SH-SY5Y (cell line): ENCODE data around the gene MBD2.

Experiments
- GATA2 ChIP-seq: IDR thresholded peaks from 2 replicates; pipeline ENCODE4 v1.6.1; 2011; ENCODE audit warnings: mild to moderate bottlenecking, low read depth, low read length
- GATA3 ChIP-seq: IDR thresholded peaks from 2 replicates; pipeline ENCODE4 v1.6.1; 2011; ENCODE audit warnings: low read depth, mild to moderate bottlenecking, low read length, moderate library complexity

The MBD2 gene

GRCh38 chr18:54217624-54218023 lies 6.8 kb downstream of the MBD2 start:
- TF ChIP-seq GATA2 (no peak), GATA3 (no peak)

GRCh38 chr18:54215069-54215468 lies 9.4 kb downstream of the MBD2 start:
- no peak for TF ChIP-seq GATA3
- TF ChIP-seq GATA2 = no peak

- TF ChIP-seq GATA3 (no peak), GATA2 (no peak)
These were observed 14.0 kb downstream of the MBD2 start for GRCh38 chr18:54210463-54210862.

- no peak for TF ChIP-seq GATA2
- no peak for TF ChIP-seq GATA3
These were observed 14.8 kb downstream of the MBD2 start for GRCh38 chr18:54209471-54210180.

- TF ChIP-seq GATA2 = no peak
- no peak for TF ChIP-seq GATA3
These were observed 18.0 kb downstream of the MBD2 start for GRCh38 chr18:54206447-54206846.

- no peak for TF ChIP-seq GATA2
- no peak for TF ChIP-seq GATA3
These were observed 18.5 kb downstream of the MBD2 start for GRCh38 chr18:54205959-54206358.

- TF ChIP-seq GATA2 (no peak), GATA3 (no peak)
These were observed 19.6 kb downstream of the MBD2 start for GRCh38 chr18:54204883-54205282.

GRCh38 chr18:54203914-54204313 lies 20.6 kb downstream of the MBD2 start:
- TF ChIP-seq GATA3 (no peak), GATA2 (no peak)

- TF ChIP-seq GATA2 (no peak), GATA3 (no peak)
These were observed 21.6 kb downstream of the MBD2 start for GRCh38 chr18:54202851-54203250.

- TF ChIP-seq GATA2 (no peak), GATA3 (no peak)
These were observed 26.6 kb downstream of the MBD2 start for GRCh38 chr18:54197747-54198411.

- TF ChIP-seq GATA3 (no peak), GATA2 (no peak)
These were observed 30.7 kb downstream of the MBD2 start for GRCh38 chr18:54193786-54194185.

- TF ChIP-seq GATA3 (no peak), GATA2 (no peak)
These were observed 31.6 kb downstream of the MBD2 start for GRCh38 chr18:54192900-54193299.

GRCh38 chr18:54192415-54192814 lies 32.1 kb downstream of the MBD2 start:
- TF ChIP-seq GATA2 (no peak), GATA3 (no peak)

GRCh38 chr18:54191352-54191751 lies 33.1 kb downstream of the MBD2 start:
- TF ChIP-seq GATA2 (no peak), GATA3 (no peak)

- TF ChIP-seq GATA2 (no peak), GATA3 (no peak)
These were observed 37.1 kb downstream of the MBD2 start for GRCh38 chr18:54187372-54187771.

- TF ChIP-seq GATA2 (no peak), GATA3 (no peak)
These were observed 39.6 kb downstream of the MBD2 start for GRCh38 chr18:54184836-54185235.
